Effector memory CD8-positive, alpha-beta T cell (primary cell): ENCODE data around the gene TRABD.

Source experiments
- ATAC-seq: fragments of 150-1000 bp; cut with Tn5 transposase; replicated peaks from 2 replicates; pipeline ENCODE4 v1.10.0; 2021; ENCODE audit warnings: mild to moderate bottlenecking, moderate library complexity
- DNase-seq, 3 experiments: peaks; one replicate each; pipeline ENCODE4 v3.0.0; 2021
- H3K27ac Mint-ChIP-seq, 2 donors: one replicate each; pipeline ENCODE4 v1.8.0; 2022; ENCODE audit warnings: mild to moderate bottlenecking in 2 of 2, mixed read lengths in 2 of 2, moderate library complexity in 2 of 2
- H3K27me3 Mint-ChIP-seq, 2 donors: one replicate each; pipeline ENCODE4 v1.8.0; 2022; ENCODE audit warnings: mixed read lengths in 2 of 2
- H3K36me3 Mint-ChIP-seq: one replicate; pipeline ENCODE4 v1.8.0; 2022; ENCODE audit warnings: mild to moderate bottlenecking, moderate library complexity, mixed read lengths; ENCODE audit not compliant: insufficient read depth
- H3K4me1 Mint-ChIP-seq, 2 donors: one replicate each; pipeline ENCODE4 v1.8.0; 2022; ENCODE audit warnings: low read depth in 2 of 2, mixed read lengths in 2 of 2
- H3K4me3 Mint-ChIP-seq, 2 donors: one replicate each; pipeline ENCODE4 v1.8.0; 2022; ENCODE audit warnings: mild to moderate bottlenecking in 2 of 2, mixed read lengths in 2 of 2, moderate library complexity in 2 of 2
- H3K9me3 Mint-ChIP-seq, 2 donors: one replicate each; pipeline ENCODE4 v1.8.0; 2022; ENCODE audit warnings: mixed read lengths in 2 of 2

TRABD gene

DNA sequence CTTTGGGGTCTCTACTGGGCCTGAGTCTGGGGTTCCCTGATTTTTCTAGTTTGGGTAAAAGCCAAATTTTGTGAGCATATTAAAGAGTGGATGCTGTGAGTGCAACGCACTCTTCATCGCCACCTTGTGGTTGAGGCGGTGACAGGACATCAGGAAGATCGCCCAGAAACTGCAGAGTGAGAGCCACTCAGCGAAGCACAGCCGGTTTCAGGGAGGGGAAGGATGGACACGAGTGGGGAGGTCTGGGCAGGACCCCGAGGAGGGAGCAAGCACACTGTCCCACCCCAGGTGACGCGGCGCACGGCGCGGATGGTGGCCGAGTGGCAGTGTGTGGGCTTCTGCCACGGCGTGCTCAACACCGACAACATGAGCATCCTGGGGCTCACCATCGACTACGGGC, 24.2 kb downstream of the TRABD start:
- Mint-ChIP-seq H3K9me3 (no peaks in the 10 kb centered on the region), H3K27ac (peak overlapping the region; percentile 6 to 36), H3K4me3 (no peak overlapping the region), H3K27me3 (no peaks in the 10 kb centered on the region), H3K4me1 (peaks cover 15 to 32% of the 10 kb centered on the region in 2 donors), H3K36me3 (peaks cover 45% of the 10 kb centered on the region)
- peak; percentile 84 for ATAC-seq
- peak; percentile 67 to 69 (median 67) for DNase-seq

DNA sequence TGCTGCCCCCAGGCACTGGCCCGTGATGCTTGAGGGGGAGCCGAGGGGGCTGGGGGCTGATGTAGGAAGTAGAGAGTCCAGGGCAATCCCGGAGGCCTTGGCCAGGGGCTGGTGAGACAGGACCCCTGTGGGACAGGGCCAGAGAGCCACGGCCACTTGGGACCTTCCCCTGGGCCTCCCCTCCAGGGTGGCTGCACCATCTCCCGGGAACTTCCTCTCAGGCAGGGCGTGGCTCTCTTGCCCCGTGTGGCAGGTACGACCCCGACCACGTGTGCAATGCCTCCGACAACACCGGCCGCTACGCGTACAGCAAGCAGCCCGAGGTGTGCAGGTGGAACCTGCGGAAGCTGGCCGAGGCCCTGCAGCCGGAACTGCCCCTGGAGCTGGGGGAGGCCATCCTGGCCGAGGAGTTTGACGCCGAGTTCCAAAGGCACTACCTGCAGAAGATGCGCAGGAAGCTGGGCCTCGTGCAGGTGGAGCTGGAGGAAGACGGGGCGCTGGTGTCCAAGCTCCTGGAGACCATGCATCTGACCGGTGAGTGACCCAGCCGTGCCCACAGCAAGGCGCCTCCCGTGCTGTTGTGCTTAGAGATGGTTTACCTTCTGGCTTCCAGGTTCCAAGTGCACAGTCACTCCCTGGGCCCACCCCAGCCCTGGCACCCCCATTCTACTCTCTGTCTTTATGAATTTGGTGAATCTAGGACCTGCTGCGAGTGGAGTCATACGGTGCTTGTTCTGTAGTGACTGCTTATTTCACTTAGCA, 24.8 kb downstream of the TRABD start:
- Mint-ChIP-seq H3K4me3 (no peak overlapping the region), H3K36me3 (peaks cover 52% of the 10 kb centered on the region), H3K9me3 (no peaks in the 10 kb centered on the region), H3K27ac (peak overlapping the region; percentile 6 to 36), H3K4me1 (peaks cover 12 to 31% of the 10 kb centered on the region in 2 donors), H3K27me3 (no peaks in the 10 kb centered on the region)
- no peak for ATAC-seq
- no peak for DNase-seq

DNA sequence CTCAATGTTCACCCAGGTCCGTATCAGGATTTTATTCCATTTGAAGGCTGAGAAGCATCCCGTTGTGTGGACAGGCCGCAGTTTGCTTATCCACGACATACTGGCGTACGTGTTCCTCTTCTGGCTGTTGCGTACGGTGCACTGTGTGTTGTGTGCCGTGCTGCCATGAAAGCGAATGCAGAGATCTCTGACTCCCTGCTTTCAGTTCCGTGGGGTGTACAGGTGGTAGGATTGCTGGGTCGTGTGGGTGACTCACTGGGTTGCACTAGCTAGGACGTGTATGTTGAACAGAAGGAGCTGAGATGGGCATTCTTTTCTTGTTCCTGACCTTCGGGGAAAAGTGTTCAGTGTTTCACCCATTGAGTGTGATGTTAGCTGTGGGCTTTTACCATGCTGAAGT, 25.4 kb downstream of the TRABD start:
- no peaks in the 10 kb centered on the region for H3K27me3 Mint-ChIP-seq
- H3K4me3 Mint-ChIP-seq, result no peak overlapping the region
- ATAC-seq, result no peak
- peaks cover 12 to 31% of the 10 kb centered on the region in 2 donors for H3K4me1 Mint-ChIP-seq
- H3K36me3 Mint-ChIP-seq, result peaks cover 57% of the 10 kb centered on the region
- no peak overlapping the region for H3K27ac Mint-ChIP-seq
- no peak for DNase-seq
- no peaks in the 10 kb centered on the region for H3K9me3 Mint-ChIP-seq

DNA sequence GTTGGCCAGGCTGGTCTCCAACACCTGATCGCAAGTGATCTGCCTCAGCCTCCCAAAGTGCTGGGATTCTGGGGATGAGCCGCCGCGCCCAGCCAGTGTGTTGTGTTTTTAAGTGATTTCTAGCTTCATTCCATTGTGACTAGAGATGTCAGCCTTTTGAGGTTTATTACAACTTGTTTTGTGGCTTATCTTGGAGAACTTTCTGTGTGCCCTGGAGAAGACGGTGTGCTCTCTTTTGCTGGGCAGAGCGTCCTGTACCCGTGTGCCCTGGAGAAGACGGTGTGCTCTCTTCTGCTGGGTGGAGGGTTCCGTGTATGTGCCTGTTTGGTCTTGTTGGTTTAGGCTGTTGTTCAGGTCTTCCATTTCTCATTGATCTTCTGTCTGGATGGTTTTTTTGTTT, 27.6 kb downstream of the TRABD start:
- Mint-ChIP-seq H3K9me3 (no peaks in the 10 kb centered on the region), H3K4me1 (peaks cover 12 to 31% of the 10 kb centered on the region in 2 donors), H3K27ac (peak overlapping the region in 1 of 2 donors; percentile 52), H3K4me3 (no peak overlapping the region), H3K36me3 (peaks cover 70% of the 10 kb centered on the region), H3K27me3 (no peaks in the 10 kb centered on the region)
- ATAC-seq (no peak), DNase-seq (no peak)

DNA sequence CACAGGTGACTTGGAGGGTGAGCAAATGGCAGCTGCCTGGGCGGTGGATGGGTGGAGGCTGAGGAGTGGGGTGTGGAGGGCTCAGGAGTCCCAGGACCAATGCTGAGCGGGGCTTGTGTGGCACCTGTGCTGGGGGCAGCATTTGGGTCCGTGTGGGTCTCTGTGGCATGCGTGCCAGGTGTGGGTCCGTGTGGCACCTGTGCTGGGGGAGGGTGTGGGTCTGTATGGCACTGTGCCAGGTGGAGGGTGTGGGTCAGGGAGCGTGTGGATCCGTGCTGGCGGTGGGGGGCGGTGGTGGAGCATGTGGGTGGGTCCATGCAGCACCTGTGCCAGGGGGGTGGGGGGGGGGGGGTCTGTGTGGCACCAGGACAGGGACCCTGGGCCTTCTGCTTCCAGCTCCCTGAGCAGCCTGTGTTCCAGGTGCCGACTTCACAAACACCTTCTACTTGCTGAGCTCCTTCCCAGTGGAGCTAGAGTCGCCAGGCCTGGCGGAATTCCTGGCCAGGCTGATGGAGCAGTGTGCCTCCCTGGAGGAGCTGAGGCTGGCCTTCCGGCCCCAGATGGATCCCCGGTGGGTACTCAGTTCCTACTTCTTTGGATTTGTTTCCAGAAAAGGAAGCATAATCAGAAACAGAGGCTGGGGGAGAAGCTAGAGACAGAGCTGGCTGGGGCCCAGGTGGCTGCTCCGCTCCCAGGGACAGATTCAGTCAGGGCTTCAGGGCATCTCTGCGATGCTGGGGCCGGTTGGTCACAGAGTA, 29.8 kb downstream of the TRABD start:
- Mint-ChIP-seq H3K4me3 (peak overlapping the region in 1 of 2 donors; percentile 54), H3K36me3 (peaks cover 75% of the 10 kb centered on the region), H3K27me3 (no peaks in the 10 kb centered on the region), H3K9me3 (no peaks in the 10 kb centered on the region), H3K27ac (peak overlapping the region; percentile 33 to 84), H3K4me1 (peaks cover 9 to 25% of the 10 kb centered on the region in 2 donors)
- DNase-seq, result no peak
- no peak for ATAC-seq

DNA sequence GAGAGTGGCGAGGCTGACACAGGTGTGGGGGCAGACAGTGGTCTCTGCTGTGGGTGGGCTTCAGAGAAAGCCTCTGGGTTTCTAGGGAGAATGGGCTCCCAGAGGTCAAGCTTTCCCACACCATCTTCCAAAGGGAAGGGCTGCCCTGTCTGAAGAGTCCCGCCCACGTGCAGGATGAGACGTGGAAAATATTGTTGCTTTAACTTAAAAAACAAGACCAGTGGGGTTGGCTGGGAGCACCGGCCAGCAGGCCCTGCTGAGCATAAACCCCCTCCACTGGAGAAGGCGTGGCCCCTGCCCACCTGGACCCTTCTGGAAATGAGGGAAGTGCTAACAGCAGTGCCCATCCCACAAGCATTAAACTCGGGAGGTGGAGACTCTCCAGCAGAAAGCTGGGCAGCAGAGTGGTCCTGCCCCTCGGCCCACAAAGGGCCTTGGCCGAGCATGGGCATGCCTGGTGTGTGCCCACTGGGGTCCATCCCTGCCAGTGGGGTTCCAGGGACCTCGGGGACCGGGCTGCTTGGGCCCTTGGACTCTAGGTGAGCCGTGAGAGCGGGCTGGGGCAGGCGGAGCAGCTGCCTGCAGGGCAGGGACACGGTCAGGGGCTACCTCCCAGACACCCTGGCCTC, 30.5 kb downstream of the TRABD start:
- DNase-seq, result no peak
- H3K9me3 Mint-ChIP-seq, result no peaks in the 10 kb centered on the region
- H3K36me3 Mint-ChIP-seq, result peaks cover 81% of the 10 kb centered on the region
- H3K27me3 Mint-ChIP-seq, result no peaks in the 10 kb centered on the region
- H3K4me3 Mint-ChIP-seq, result peak overlapping the region in 1 of 2 donors; percentile 6
- H3K27ac Mint-ChIP-seq, result peak overlapping the region in 1 of 2 donors; percentile 84
- peaks cover 9 to 25% of the 10 kb centered on the region in 2 donors for H3K4me1 Mint-ChIP-seq
- ATAC-seq, result no peak

DNA sequence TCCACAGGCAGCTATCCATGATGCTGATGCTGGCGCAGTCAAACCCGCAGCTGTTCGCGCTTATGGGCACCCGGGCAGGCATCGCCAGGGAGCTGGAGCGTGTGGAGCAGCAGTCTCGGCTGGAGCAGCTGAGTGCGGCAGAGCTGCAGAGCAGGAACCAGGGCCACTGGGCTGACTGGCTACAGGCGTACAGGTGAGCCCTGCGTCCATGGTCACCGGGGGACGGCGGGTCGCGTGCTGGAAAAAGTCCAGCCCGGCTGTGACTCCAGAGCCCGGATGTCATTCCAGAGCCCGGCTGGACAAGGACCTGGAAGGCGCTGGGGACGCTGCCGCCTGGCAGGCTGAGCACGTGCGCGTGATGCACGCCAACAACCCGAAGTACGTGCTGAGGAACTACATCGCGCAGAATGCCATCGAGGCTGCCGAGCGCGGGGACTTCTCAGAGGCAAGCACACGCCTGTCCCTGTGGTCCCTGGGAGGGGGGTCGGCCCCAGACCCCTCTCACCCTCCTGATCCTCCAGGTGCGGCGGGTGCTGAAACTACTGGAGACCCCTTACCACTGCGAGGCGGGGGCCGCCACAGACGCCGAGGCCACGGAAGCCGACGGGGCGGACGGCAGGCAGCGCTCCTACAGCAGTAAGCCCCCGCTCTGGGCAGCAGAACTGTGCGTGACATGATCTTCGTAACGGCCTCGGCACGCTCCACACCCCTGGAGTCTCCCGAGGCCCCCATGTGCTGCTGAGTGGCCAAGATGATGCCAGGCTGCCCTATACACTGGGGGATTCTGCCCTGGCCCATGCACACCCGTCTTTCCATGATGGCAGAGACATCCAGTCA, 31.2 kb downstream of the TRABD start:
- no peak overlapping the region for H3K4me3 Mint-ChIP-seq
- H3K27me3 Mint-ChIP-seq, result no peaks in the 10 kb centered on the region
- H3K36me3 Mint-ChIP-seq, result peaks cover 83% of the 10 kb centered on the region
- peaks cover 9 to 25% of the 10 kb centered on the region in 2 donors for H3K4me1 Mint-ChIP-seq
- ATAC-seq (no peak), DNase-seq (no peak)
- H3K27ac Mint-ChIP-seq, result peak overlapping the region in 1 of 2 donors; percentile 87
- H3K9me3 Mint-ChIP-seq, result no peaks in the 10 kb centered on the region

DNA sequence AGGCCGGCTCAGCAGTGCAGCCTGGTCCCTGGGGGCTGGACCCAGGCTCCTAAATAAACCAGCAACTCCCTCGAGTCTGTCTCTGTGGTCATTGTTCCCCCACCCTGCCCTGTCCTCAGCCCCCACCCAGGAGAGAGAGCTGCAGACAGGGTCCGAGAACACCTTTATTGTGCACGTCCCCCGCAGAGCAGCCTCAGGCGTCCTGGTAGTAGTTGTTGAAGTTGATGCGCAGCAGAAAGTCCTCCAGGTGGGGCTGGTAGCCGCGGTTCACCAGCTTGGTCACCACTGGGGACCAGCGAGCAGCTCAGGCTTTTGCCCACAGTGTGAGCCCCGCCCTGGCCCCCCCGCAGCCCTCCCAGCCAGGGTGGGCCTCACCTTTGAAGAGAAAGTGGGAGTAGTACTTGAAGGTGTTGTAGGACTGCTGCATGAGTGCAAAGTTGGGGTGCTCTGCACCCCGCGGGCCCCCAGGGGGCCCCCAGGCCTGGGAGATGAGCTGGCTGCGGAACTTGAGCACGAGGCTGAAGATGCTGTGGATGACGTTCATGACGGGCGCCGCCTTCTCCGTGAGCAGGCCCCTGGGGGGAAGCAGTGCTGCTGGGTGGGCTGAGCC, 31.9 kb downstream of the TRABD start:
- no peaks in the 10 kb centered on the region for H3K9me3 Mint-ChIP-seq
- no peaks in the 10 kb centered on the region for H3K27me3 Mint-ChIP-seq
- peaks cover 81% of the 10 kb centered on the region for H3K36me3 Mint-ChIP-seq
- H3K27ac Mint-ChIP-seq, result peak overlapping the region in 1 of 2 donors; percentile 87
- ATAC-seq (no peak), DNase-seq (no peak)
- no peak overlapping the region for H3K4me3 Mint-ChIP-seq
- H3K4me1 Mint-ChIP-seq, result peaks cover 6 to 22% of the 10 kb centered on the region in 2 donors

DNA sequence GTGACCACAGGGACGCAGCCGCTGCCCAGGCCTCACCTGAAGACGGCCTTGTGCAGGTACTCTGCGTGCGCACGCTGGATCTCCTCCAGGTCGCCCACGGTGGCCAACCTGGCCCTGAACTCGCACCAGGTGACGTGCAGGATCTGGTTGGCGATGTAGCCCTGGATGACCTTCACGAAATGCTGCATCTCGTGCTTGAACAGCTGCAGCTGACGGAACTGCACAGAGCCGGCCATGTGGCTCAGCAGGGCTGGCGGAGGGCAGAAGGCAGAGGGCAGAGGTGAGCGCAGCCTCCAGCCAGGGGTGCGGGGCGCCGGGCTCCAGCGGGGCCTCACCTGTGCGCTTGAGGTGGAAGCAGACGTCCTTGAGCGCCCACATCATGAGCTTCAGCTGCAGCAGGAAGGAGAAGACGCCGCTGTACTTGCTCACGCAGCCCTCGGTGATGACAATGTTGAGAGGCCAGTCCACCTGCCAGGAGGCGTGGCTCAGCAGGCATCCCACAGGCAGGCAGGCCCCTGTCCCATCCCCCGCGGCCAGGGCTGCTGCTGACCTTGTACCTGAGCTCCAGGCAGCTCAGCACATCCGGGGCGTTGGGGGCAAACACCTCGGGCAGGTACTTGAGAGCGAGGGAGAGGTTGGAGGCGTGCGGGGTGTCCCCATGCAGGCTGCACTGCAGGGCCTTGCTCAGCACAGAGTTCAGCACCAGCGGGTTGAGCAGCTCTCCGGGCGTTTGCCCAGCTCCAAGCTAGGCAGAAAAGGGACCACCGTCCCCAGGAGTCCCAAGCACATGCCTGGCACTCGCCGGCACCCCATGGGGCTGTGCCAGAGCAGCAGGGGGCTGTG, 32.7 kb downstream of the TRABD start:
- Mint-ChIP-seq H3K36me3 (peaks cover 77% of the 10 kb centered on the region), H3K9me3 (no peaks in the 10 kb centered on the region), H3K27me3 (no peaks in the 10 kb centered on the region), H3K4me3 (no peak overlapping the region), H3K4me1 (peaks cover 2 to 14% of the 10 kb centered on the region in 2 donors), H3K27ac (peak overlapping the region in 1 of 2 donors; percentile 87)
- ATAC-seq (no peak), DNase-seq (no peak)

DNA sequence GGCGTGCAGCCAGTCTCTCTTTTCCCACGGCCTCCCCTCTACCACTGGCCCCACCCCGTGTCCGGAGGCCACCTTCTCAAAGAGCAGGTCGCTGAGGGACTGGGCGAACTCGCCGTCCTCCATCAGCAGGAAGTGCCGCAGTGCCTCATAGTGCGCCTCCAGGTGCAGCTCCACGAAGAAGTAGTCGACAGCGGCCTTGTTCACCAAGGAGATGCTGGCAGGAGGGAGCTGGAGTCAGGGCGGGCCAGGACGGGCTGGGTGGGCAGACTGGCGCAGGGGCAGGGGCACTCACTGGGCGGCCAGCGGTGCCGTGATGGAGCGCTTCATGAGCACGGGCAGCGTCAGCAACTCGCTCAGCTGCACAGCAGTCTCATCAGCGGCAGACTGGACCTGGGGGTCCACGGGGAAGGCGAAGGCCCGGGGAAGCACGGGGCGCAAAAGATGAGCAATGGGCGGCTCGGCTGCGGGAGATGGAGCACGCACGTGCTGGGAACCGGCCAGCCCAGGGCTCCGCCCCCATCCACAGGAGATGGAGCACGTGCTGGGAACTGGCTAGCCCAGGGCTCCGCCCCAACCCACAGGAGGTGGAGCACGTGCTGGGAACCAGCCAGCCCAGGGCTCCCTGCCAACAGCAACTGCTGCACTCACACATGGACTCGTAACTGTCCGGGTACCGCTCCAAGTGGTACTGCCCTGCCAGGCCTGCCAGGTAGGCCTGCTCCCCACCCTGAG, 33.4 kb downstream of the TRABD start:
- peak overlapping the region in 1 of 2 donors; percentile 86 for H3K27ac Mint-ChIP-seq
- H3K9me3 Mint-ChIP-seq, result no peaks in the 10 kb centered on the region
- H3K36me3 Mint-ChIP-seq, result peaks cover 77% of the 10 kb centered on the region
- H3K27me3 Mint-ChIP-seq, result no peaks in the 10 kb centered on the region
- peaks cover 2 to 7% of the 10 kb centered on the region in 2 donors for H3K4me1 Mint-ChIP-seq
- ATAC-seq (peak; percentile 34), DNase-seq (no peak)
- H3K4me3 Mint-ChIP-seq, result no peak overlapping the region

DNA sequence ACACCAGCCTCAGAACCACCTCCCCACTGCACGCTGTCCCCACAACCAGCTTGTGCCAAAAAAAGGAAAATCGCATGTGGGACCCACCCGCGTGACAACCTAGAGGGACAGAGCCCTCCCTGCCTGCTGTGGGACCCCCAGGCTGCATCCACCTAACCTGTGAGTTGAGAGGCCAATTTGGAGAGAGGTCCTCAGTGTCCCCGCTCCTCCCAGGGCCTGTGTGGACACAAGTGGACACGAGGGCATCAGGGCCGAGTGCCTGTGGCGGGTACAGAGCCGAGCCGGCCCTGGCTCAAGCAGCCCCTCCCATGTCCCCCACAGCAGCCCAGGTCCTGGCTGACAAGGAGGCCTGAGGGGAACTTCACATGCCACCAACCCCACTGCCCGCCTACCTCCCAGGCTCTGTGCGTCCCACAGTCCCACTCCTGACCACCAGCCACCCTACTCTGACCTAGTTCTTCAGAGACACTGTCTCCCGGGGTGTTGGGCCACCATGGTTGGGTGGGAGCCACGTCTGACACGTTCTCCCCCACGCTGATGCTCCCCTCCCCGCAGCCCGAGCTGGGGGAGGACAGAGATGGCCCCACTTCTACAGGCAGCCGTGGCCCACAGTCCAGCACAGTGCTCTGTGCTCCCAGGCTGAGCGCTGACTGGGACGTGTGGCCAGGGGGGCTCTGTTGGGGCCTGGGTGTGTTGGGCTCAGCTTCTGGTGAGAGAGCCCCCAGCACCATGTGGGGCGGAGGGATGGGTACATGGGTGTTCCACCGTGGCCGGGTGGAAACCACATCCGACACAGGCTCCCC, 34.3 kb downstream of the TRABD start:
- no peak for DNase-seq
- Mint-ChIP-seq H3K9me3 (no peaks in the 10 kb centered on the region), H3K27ac (peak overlapping the region in 1 of 2 donors; percentile 86), H3K36me3 (peaks cover 82% of the 10 kb centered on the region), H3K4me3 (no peak overlapping the region), H3K27me3 (no peaks in the 10 kb centered on the region), H3K4me1 (peaks cover 2 to 3% of the 10 kb centered on the region in 2 donors)
- ATAC-seq, result no peak
